Measurements from ENCODE around the gene ATXN10. TPM values are rescaled to one million over a fixed set of nuclear protein-coding genes. Genes with fewer than 3 reads are reported as not detected.

The ATXN10 gene
- total and polyA plus RNA-seq, 2 donors (not counting 1 experiment from before 2014, with no cell fraction given) = 164 to 350 TPM

DNA sequence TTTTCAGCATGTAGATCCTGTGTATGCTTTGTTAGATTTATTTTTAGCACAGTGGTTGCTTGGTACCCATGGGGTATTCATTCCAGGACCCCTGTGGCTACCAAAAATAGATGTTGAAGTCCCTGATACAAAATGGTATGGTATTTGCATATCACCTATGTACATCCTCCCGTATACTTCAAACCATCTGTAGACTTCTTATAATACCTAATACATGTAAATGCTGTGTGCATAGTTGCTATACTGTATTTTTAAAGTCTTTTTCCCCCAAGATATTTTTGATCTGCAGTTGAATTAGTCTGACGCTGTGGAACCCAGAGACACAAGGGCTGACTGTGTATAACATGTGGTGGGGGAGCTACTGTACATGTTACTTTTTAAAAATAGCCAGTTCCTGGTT, 101.1 kb downstream of the ATXN10 start:
- no peak for DNase-seq (ENCODE audit: low read depth in 2 of 2)
- Histone ChIP-seq H2AFZ (ENCODE audit: low read length) (no peak overlapping the region), H3K36me3 (ENCODE audit: control insufficient read depth, insufficient read depth, low read length) (no peaks in the 10 kb centered on the region), H3K9ac (ENCODE audit: insufficient read depth, low read length) (no peak overlapping the region), H3K79me2 (ENCODE audit: control insufficient read depth, insufficient read depth, low read length) (peaks cover 4% of the 10 kb centered on the region), H3K4me1 (ENCODE audit: control insufficient read depth, extremely low read depth, insufficient read depth, low read length) (peaks cover 5% of the 10 kb centered on the region), H3K9me3 (ENCODE audit: control insufficient read depth, insufficient read depth, low read depth, low read length) (no peaks in the 10 kb centered on the region), H3K27me3 (ENCODE audit: control insufficient read depth, insufficient read depth, low read length) (no peaks in the 10 kb centered on the region), H3K4me3 (replicated peaks in 1 of 4; ENCODE audit: control extremely low read depth in 1 of 4, insufficient read depth in 1 of 4, low read depth in 3 of 4, low read length in 4 of 4) (no peak overlapping the region), H3K4me2 (ENCODE audit: extremely low read depth, insufficient read depth, low read length) (no peak overlapping the region), H4K20me1 (ENCODE audit: control insufficient read depth, extremely low read depth, insufficient read depth, low read length) (no peaks in the 10 kb centered on the region), H3K27ac (ENCODE audit: insufficient read depth, low read length) (no peak overlapping the region)
- no peak for TF ChIP-seq CTCF (conservative IDR thresholded peaks at IDR 0.05 in 1 of 2, IDR thresholded peaks at IDR 0.05 in 1 of 2; ENCODE audit: low read depth in 1 of 2, low read length in 2 of 2)
- TF ChIP-seq EZH2 (IDR thresholded peaks at IDR 0.05; ENCODE audit: low read length, missing control alignments) = no peak

DNA sequence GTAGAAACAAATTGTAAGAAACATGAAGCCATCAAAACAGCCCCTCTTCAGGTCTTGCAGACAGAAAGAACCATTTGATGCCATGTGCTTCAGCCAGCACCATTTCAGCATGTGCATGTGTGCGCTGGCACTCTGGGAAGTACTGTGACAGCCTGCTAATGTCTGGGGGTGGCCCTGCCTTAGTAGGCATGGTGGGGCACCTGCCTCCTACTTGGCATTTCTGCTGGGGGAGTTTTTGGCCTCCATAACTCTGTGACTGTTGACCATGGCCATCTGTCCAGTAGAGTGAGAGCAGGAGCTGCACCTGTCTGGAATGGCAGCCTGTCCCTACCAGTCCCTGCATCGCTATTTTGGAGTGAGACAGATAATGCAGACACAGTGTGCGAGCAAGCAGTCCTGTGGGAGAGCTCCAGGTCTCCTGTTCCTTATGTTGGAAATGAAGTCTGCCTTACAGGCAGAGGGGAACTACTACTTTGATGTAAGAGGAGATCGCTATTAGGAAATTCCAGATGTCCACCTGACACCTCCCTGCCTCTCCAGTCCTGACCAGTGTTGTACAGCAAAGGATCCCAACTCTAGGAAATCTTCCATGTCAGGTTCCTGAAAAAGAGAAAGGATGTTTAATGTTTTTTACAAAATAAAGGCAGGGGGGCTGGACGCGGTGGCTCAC, 102.5 kb downstream of the ATXN10 start:
- Histone ChIP-seq H2AFZ (ENCODE audit: low read length) (no peak overlapping the region), H3K36me3 (ENCODE audit: control insufficient read depth, insufficient read depth, low read length) (peaks cover under 1% of the 10 kb centered on the region), H3K79me2 (ENCODE audit: control insufficient read depth, insufficient read depth, low read length) (peaks cover 4% of the 10 kb centered on the region), H3K4me3 (replicated peaks in 1 of 4; ENCODE audit: control extremely low read depth in 1 of 4, insufficient read depth in 1 of 4, low read depth in 3 of 4, low read length in 4 of 4) (no peak overlapping the region), H3K9ac (ENCODE audit: insufficient read depth, low read length) (no peak overlapping the region), H3K4me2 (ENCODE audit: extremely low read depth, insufficient read depth, low read length) (no peak overlapping the region), H3K27me3 (ENCODE audit: control insufficient read depth, insufficient read depth, low read length) (no peaks in the 10 kb centered on the region), H3K27ac (ENCODE audit: insufficient read depth, low read length) (no peak overlapping the region), H3K4me1 (ENCODE audit: control insufficient read depth, extremely low read depth, insufficient read depth, low read length) (peaks cover 5% of the 10 kb centered on the region), H4K20me1 (ENCODE audit: control insufficient read depth, extremely low read depth, insufficient read depth, low read length) (no peaks in the 10 kb centered on the region), H3K9me3 (ENCODE audit: control insufficient read depth, insufficient read depth, low read depth, low read length) (no peaks in the 10 kb centered on the region)
- no peak for TF ChIP-seq EZH2 (IDR thresholded peaks at IDR 0.05; ENCODE audit: low read length, missing control alignments)
- TF ChIP-seq CTCF (conservative IDR thresholded peaks at IDR 0.05 in 1 of 2, IDR thresholded peaks at IDR 0.05 in 1 of 2; ENCODE audit: low read depth in 1 of 2, low read length in 2 of 2) = no peak
- no peak for DNase-seq (ENCODE audit: low read depth in 2 of 2)

GRCh38 chr22:45775062-45775461, 103.4 kb downstream of the ATXN10 start:
- Histone ChIP-seq H3K79me2 (ENCODE audit: control insufficient read depth, insufficient read depth, low read length) (peaks cover 4% of the 10 kb centered on the region), H3K9ac (ENCODE audit: insufficient read depth, low read length) (no peak overlapping the region), H3K27me3 (ENCODE audit: control insufficient read depth, insufficient read depth, low read length) (no peaks in the 10 kb centered on the region)

More at GRCh38 chr22:45775062-45775461, 103.4 kb downstream of the ATXN10 start:
- Histone ChIP-seq H4K20me1 (ENCODE audit: control insufficient read depth, extremely low read depth, insufficient read depth, low read length) (no peaks in the 10 kb centered on the region), H2AFZ (ENCODE audit: low read length) (no peak overlapping the region), H3K4me1 (ENCODE audit: control insufficient read depth, extremely low read depth, insufficient read depth, low read length) (peaks cover 2% of the 10 kb centered on the region), H3K9me3 (ENCODE audit: control insufficient read depth, insufficient read depth, low read depth, low read length) (no peaks in the 10 kb centered on the region), H3K4me2 (ENCODE audit: extremely low read depth, insufficient read depth, low read length) (no peak overlapping the region), H3K4me3 (replicated peaks in 1 of 4; ENCODE audit: control extremely low read depth in 1 of 4, insufficient read depth in 1 of 4, low read depth in 3 of 4, low read length in 4 of 4) (no peak overlapping the region), H3K27ac (ENCODE audit: insufficient read depth, low read length) (no peak overlapping the region), H3K36me3 (ENCODE audit: control insufficient read depth, insufficient read depth, low read length) (peaks cover 1% of the 10 kb centered on the region)
- TF ChIP-seq EZH2 (IDR thresholded peaks at IDR 0.05; ENCODE audit: low read length, missing control alignments) = no peak
- TF ChIP-seq CTCF (conservative IDR thresholded peaks at IDR 0.05 in 1 of 2, IDR thresholded peaks at IDR 0.05 in 1 of 2; ENCODE audit: low read depth in 1 of 2, low read length in 2 of 2) = no peak
- DNase-seq (ENCODE audit: low read depth in 2 of 2) = no peak

Measured in fibroblast of lung (primary cell).